ENCODE measurements around the gene OTUB2. TPM values are rescaled to one million over a fixed set of nuclear protein-coding genes. Genes with fewer than 3 reads are reported as not detected.

The OTUB2 gene
- total RNA-seq, 1 experiment from 2014 or later = 22.2 TPM

GRCh38 chr14:94075008-94075407, 48.9 kb downstream of the OTUB2 start:
- H3K9me3 Mint-ChIP-seq (ENCODE audit: low read depth, unreplicated experiment) = peaks cover 6% of the 10 kb centered on the region
- peaks cover 40% of the 10 kb centered on the region for H3K36me3 Mint-ChIP-seq (ENCODE audit: insufficient read depth, unreplicated experiment)
- intact Hi-C loops (cut with micrococcal nuclease; ENCODE audit: unreplicated experiment) = no loop called here
- no TSS peak for BruUV-seq (replicated peaks)
- TF ChIP-seq CTCF (IDR thresholded peaks at IDR 0.05; ENCODE audit: unreplicated experiment) = no peak
- CTCF ChIA-PET = no interaction called here
- H3K27ac Mint-ChIP-seq (ENCODE audit: unreplicated experiment) = no peak overlapping the region
- peaks cover 26% of the 10 kb centered on the region for H3K4me1 Mint-ChIP-seq (ENCODE audit: low read depth, unreplicated experiment)
- H3K4me3 Mint-ChIP-seq (ENCODE audit: low read depth, unreplicated experiment) = no peak overlapping the region
- DNase-seq = no peak
- no peaks in the 10 kb centered on the region for H3K27me3 Mint-ChIP-seq (ENCODE audit: unreplicated experiment)

GRCh38 chr14:94077111-94077821, 51.1 kb downstream of the OTUB2 start:
- no peak for TF ChIP-seq CTCF (IDR thresholded peaks at IDR 0.05; ENCODE audit: unreplicated experiment)
- CTCF ChIA-PET = no interaction called here
- intact Hi-C loops (cut with micrococcal nuclease; ENCODE audit: unreplicated experiment) = no loop called here
- Mint-ChIP-seq H3K9me3 (ENCODE audit: low read depth, unreplicated experiment) (peaks cover 2% of the 10 kb centered on the region), H3K27ac (ENCODE audit: unreplicated experiment) (no peak overlapping the region), H3K4me1 (ENCODE audit: low read depth, unreplicated experiment) (peaks cover 36% of the 10 kb centered on the region), H3K36me3 (ENCODE audit: insufficient read depth, unreplicated experiment) (peaks cover 40% of the 10 kb centered on the region), H3K4me3 (ENCODE audit: low read depth, unreplicated experiment) (no peak overlapping the region), H3K27me3 (ENCODE audit: unreplicated experiment) (no peaks in the 10 kb centered on the region)
- DNase-seq = no peak
- BruUV-seq (replicated peaks) = no TSS peak

- no peaks in the 10 kb centered on the region for H3K27me3 Mint-ChIP-seq (ENCODE audit: unreplicated experiment)
- no TSS peak for BruUV-seq (replicated peaks)
- H3K4me1 Mint-ChIP-seq (ENCODE audit: low read depth, unreplicated experiment) = peaks cover 41% of the 10 kb centered on the region
- intact Hi-C loops (cut with micrococcal nuclease; ENCODE audit: unreplicated experiment) = no loop called here
- H3K36me3 Mint-ChIP-seq (ENCODE audit: insufficient read depth, unreplicated experiment) = peaks cover 37% of the 10 kb centered on the region
- H3K4me3 Mint-ChIP-seq (ENCODE audit: low read depth, unreplicated experiment) = peak overlapping the region; percentile 51
- H3K27ac Mint-ChIP-seq (ENCODE audit: unreplicated experiment) = no peak overlapping the region
- H3K9me3 Mint-ChIP-seq (ENCODE audit: low read depth, unreplicated experiment) = peaks cover 2% of the 10 kb centered on the region
- TF ChIP-seq CTCF (IDR thresholded peaks at IDR 0.05; ENCODE audit: unreplicated experiment) = no peak
- DNase-seq = no peak
- CTCF ChIA-PET = interaction anchor here (1.0 kb wide), 1 partner anchor 49 kb away, joined by 3 read pairs; no protein-coding TSS in a partner anchor
Measured at GRCh38 chr14:94077823-94078222, 51.7 kb downstream of the OTUB2 start.

- intact Hi-C loops (cut with micrococcal nuclease; ENCODE audit: unreplicated experiment) = no loop called here
- Mint-ChIP-seq H3K36me3 (ENCODE audit: insufficient read depth, unreplicated experiment) (peaks cover 37% of the 10 kb centered on the region), H3K27me3 (ENCODE audit: unreplicated experiment) (no peaks in the 10 kb centered on the region), H3K4me3 (ENCODE audit: low read depth, unreplicated experiment) (peak overlapping the region; percentile 98), H3K9me3 (ENCODE audit: low read depth, unreplicated experiment) (peaks cover 2% of the 10 kb centered on the region), H3K4me1 (ENCODE audit: low read depth, unreplicated experiment) (peaks cover 43% of the 10 kb centered on the region), H3K27ac (ENCODE audit: unreplicated experiment) (peak overlapping the region; percentile 89)
- CTCF ChIA-PET = no interaction called here
- BruUV-seq (replicated peaks) = no TSS peak
- no peak for TF ChIP-seq CTCF (IDR thresholded peaks at IDR 0.05; ENCODE audit: unreplicated experiment)
- DNase-seq = no peak
Measured at GRCh38 chr14:94079891-94080620, 53.9 kb downstream of the OTUB2 start.

All from Calu3 (cell line).